Measurements from ENCODE around the gene SIPA1L2. TPM values are rescaled to one million over a fixed set of nuclear protein-coding genes. Genes with fewer than 3 reads are reported as not detected.

The SIPA1L2 gene
- total RNA-seq, 4 donors from 2014 or later, result 17.6 to 36.4 (median 23.8) TPM

DNA sequence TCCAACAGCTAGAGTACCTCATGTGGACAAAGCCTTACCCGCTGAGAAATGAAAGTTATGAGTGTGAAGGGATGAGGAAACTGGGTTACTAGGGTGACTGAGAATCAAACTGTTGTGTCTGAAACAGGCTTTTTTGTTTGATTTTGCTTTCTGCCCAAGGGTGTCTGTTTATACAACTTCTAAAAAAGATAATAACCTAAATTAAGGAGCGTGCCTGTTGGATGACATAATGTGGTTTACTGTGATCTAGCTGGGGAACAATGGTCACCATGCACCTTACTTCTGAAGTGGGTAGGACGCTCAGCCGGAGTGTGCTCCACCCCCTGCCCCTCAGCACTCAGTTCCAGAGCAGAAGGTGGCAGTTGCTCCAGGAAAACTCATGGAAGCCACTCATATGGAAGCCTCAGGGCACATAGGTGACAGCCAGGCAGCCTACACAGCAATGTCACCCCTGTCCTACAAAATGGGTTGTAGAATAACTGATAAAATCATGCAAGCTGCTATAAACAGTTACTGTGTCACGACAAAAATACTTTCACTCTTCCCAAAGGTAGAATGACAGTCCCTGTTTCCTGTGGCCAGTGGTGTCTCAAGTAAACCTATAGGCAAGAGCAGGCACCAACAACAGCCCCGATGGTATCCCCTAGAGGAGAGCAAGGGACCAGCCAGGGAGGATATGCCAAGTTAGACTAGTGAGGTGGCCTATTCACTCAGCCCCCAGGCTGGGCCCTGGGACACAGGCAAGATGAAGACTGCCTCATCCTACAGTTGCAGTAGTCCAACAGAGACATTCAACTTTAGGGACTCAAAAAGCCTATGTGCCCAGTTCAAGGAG lies 29.3 kb downstream of the SIPA1L2 start:
- TF ChIP-seq, protein P1, sequence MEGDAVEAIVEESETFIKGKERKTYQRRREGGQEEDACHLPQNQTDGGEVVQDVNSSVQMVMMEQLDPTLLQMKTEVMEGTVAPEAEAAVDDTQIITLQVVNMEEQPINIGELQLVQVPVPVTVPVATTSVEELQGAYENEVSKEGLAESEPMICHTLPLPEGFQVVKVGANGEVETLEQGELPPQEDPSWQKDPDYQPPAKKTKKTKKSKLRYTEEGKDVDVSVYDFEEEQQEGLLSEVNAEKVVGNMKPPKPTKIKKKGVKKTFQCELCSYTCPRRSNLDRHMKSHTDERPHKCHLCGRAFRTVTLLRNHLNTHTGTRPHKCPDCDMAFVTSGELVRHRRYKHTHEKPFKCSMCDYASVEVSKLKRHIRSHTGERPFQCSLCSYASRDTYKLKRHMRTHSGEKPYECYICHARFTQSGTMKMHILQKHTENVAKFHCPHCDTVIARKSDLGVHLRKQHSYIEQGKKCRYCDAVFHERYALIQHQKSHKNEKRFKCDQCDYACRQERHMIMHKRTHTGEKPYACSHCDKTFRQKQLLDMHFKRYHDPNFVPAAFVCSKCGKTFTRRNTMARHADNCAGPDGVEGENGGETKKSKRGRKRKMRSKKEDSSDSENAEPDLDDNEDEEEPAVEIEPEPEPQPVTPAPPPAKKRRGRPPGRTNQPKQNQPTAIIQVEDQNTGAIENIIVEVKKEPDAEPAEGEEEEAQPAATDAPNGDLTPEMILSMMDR (IDR thresholded peaks at IDR 0.05; ENCODE audit: low read depth), result no peak

DNA sequence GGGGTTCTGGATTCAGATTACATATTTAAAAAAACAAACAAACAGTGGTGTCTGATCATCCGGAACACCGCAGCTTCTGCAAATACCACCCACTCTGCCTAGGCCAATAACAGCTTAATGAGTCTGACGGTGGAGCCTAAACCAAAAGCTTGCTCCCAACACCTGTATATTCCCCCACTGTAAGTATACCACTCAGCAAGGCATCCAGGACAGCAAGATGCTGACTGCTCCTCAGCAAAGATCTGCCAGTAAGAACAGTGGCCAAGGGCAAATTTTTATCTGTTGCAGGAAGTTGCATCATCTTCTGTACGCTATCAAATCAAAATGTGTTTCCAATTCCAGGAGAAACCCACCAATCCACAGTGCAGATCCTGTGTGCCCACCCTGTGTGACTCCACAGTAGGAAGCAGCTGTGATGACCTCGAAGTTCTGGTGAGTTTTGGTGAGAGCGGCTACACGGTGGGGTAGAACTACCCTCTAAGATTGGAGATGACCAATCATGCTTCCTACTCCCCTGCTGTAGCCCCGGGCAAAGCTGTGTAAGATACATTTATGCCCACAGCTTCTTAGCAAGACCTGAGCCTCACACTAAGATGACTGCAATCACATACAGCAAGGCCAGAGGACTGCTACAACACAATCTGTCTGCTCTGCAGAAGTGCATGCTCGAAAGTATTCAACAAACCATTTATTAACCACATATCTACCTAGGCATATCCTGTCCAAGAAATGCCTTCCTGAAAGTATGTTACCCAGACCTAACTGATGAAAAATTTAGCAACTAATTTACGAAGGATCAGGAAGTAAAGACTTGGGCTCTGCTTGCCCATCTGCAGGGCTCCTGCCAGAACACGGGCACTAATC lies 30.5 kb downstream of the SIPA1L2 start:
- TF ChIP-seq, protein P1 (IDR thresholded peaks at IDR 0.05; ENCODE audit: low read depth), result no peak

DNA sequence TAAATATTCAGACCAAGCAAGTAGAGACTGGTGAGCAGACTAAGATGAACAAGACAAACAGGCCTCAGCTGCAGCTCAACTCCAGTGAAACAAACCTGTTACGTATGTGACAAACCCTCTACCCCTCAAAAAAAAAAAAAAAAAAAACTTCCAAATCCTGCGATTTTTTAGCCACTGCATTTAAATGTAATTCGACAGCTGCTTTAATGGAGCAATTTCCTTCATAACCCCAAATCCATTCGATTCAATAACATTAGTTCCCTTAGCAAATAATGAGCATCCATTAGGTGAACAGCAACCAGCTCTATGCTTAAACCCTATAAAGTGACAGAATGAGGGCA lies 31.1 kb downstream of the SIPA1L2 start:
- TF ChIP-seq, protein P1 (IDR thresholded peaks at IDR 0.05; ENCODE audit: low read depth), result no peak

DNA sequence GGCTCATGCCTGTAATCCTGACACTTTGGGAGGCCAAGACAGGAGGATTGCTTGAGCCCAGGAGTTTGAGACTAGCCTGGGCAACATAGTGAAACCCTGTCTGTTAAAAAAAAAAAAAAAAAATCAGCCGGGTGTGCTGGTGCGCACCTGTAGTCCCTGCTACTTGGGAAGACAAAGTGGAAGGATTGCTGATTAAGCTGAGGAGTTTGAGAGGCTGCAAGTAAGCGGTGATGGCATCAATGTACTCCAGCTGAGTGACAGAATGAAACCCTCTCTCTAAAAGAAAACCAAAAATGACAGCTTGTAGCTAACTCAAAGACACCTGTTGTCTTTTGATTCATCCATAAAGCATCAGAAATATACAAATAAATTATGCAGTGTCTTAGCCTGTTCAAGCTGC lies 31.8 kb downstream of the SIPA1L2 start:
- TF ChIP-seq, protein P1 (IDR thresholded peaks at IDR 0.05; ENCODE audit: low read depth), result no peak

DNA sequence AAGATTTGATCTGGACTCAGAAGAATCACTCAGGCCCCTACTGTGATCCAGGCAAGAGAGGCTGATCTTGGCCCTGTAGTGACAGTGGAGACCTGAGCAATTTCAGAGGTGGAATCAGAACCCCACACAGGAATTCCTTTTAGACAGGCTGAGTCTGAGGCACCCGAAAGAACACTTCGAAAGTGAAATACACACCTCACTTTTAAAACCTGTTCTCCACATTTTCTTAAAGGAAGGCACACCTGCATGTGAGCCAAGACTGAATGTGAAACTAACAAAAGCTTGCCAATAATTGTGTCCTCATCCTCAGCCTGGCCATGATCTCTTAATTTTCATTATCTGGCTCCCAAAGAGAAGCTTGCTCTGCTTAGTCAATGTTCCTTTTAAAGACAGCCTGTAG lies 32.2 kb downstream of the SIPA1L2 start:
- TF ChIP-seq, protein P1 (IDR thresholded peaks at IDR 0.05; ENCODE audit: low read depth), result no peak

DNA sequence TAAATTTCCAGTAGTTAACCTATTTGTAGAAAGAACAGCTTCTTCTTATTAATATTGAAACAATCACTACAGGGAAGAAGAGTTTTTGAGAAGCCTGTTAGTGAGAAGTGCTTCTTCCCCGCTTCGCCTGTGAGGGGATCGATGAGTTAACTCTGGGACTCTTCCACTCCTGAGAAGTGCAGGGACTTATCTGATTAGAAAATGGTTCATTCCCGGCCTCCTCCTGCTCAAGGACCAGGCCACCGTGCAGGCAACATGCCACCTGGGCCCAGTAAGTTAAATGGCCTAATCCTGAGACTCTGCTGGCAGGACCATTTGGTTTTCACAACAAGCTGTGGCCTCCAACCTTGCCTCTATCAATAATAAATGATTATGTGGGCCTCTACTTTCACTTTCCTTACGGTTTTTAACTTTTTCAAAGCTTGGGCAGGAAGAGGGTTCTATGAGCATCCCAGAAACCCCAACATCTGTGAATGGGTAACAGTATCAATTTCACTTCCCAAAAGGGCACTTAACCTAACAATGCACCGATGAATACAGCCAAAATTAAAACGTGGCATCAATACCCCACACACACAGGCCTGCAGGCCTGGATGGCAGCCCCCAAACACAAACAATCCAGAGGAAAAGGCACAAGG lies 33.1 kb downstream of the SIPA1L2 start:
- TF ChIP-seq, protein P1 (IDR thresholded peaks at IDR 0.05; ENCODE audit: low read depth), result no peak

All from subcutaneous adipose tissue (tissue), 4 donors.